Mammary epithelial cell (primary cell): ENCODE data around the gene KIAA0753.

ENCODE experiments used
- CTCF ChIP-seq, 2 donors: IDR thresholded peaks in 1 of 2; conservative IDR thresholded peaks in 1 of 2; 2 replicates each; pipeline ENCODE4 v1.5.1; 2011 to 2012; ENCODE audit warnings: inconsistent platforms in 2 of 2, low read length in 2 of 2, mild to moderate bottlenecking in 2 of 2, control low read depth in 1 of 2, low read depth in 1 of 2; ENCODE audit not compliant: insufficient read depth in 1 of 2; ENCODE audit errors: extremely low read depth in 1 of 2
- EZH2 ChIP-seq: IDR thresholded peaks from 2 replicates; pipeline ENCODE4 v1.6.1; 2012; ENCODE audit warnings: low read length, inconsistent platforms, borderline replicate concordance

- TF ChIP-seq EZH2 (no peak), CTCF (conservative IDR thresholded peaks at IDR 0.05 in 1 of 2, IDR thresholded peaks at IDR 0.05 in 1 of 2; ENCODE audit: extremely low read depth in 1 of 2, insufficient read depth in 1 of 2, low read depth in 1 of 2, low read length in 2 of 2) (no peak)
These were observed 51.1 kb downstream of the KIAA0753 start for GRCh38 chr17:6589266-6589946.
